HG02943 (cell line): Measurements from ENCODE around the gene SH3BP4.
"Not testable (repeated sequence)": the region's sequence is repeated elsewhere in the genome, so short reads cannot be mapped to it uniquely, and the experiment has no call there.

Source experiments
- ATAC-seq: cut with Tn5 transposase; IDR thresholded peaks from one replicate; pipeline ENCODE4 v1.9.1; 2021; ENCODE audit warnings: mild to moderate bottlenecking, low read depth, moderate library complexity; ENCODE audit not compliant: unreplicated experiment

The SH3BP4 gene

GRCh38 chr2:235051436-235052260 lies 99.8 kb downstream of the SH3BP4 start:
- no peak for ATAC-seq

DNA sequence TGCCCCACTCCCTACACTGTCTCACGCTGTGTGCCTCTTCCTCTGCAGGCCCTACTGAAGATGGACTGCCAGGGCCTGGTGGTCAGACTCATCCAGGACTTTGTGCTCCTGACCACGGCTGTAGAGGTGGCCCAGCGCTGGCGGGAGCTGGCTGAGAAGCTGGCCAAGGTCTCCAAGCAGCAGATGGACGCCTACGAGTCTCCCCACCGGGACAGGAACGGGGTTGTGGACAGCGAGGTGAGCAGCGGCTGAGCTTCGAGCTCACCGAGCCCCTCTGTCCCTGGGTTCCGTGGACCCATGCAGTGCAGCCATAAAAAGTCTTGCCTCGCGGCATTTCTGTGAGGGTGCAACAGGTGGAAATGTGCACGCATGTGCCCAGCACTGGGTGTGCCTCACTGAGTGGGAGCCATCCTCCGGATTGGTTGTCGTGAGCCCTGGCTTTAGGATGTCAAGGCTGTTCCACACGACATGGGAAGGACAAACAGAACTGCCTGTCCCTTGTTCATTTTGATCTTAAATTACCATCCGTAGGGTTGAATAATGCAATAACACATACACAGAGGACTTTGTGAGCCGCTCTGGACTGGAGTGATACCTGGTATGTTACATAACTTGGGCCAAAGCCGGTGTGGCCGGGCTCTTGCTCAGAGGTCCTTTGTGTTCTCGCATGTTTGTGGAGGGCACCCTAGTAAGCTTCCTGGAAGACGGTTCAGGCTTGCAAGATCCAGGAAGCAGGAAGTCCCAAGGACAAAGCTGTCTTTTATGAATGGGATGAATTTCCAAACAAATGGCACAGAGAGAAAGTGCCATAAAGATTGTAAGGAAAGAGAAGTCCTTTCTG lies 100.9 kb downstream of the SH3BP4 start:
- no peak for ATAC-seq

DNA sequence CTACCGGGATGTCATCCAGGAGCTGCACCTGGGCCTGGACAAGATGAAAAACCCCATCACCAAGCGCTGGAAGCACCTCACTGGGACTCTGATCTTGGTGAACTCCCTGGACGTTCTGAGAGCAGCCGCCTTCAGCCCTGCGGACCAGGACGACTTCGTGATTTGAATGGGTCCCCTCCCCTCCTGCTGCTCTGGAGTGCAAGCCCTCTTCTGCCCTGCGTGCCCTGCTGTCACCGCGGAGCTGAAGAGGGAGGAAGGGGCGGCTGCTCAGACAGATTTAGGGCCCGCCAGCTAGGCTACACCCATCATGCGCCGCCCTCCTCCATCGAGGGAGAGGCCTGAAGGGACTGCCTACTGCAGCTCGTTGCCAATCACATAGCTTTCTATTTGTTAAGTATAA lies 101.8 kb downstream of the SH3BP4 start:
- ATAC-seq: no peak

GRCh38 chr2:235054475-235054874 lies 102.7 kb downstream of the SH3BP4 start:
- no peak for ATAC-seq

- no peak for ATAC-seq
Measured at GRCh38 chr2:235054919-235055318, 103.1 kb downstream of the SH3BP4 start.

DNA sequence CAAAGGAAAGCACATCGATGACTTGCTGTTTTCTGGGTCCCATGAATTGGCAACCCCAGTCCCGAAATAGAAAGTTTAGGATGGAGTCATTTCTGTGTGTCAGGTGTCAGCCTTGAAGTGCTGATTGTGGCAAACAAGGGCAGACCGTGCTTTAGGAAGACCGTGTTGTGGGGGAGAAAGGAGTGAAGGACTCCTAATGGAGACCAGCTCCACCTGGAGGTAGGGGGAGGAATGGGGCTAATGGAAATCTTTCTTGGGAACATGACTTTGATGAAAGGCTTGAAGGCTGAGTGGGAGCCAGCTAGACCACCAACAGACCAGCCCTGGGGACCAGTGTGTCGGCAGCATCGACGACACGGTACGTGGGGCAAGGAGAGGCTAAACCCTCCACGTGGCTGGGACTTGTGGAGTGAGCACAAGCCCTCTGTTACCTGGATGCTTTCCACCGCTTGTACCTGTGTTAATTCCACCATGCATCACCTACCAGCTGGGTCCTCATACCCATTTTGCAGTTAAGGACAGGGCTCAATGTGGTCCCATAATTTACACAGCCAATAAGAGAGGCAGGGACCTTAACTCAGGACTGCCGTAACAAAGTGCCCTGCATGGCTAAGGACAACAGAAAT lies 104.2 kb downstream of the SH3BP4 start:
- no peak for ATAC-seq

- no peak for ATAC-seq
Measured at GRCh38 chr2:235056768-235057167, 105.0 kb downstream of the SH3BP4 start.

DNA sequence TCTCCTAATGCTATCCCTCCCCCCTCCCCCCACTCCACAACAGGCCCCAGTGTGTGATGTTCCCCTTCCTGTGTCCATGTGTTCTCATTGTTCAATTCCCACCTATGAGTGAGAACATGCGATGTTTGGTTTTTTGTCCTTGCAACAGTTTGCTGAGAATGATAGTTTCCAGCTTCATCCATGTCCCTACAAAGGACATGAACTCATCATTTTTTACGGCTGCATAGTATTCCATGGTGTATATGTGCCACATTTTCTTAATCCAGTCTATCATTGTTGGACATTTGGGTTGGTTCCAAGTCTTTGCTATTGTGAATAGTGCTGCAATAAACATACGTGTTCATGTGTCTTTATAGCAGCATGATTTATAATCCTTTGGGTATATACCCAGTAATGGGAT lies 105.8 kb downstream of the SH3BP4 start:
- not testable (repeated sequence) for ATAC-seq

GRCh38 chr2:235059161-235059560 lies 107.3 kb downstream of the SH3BP4 start:
- no peak for ATAC-seq

DNA sequence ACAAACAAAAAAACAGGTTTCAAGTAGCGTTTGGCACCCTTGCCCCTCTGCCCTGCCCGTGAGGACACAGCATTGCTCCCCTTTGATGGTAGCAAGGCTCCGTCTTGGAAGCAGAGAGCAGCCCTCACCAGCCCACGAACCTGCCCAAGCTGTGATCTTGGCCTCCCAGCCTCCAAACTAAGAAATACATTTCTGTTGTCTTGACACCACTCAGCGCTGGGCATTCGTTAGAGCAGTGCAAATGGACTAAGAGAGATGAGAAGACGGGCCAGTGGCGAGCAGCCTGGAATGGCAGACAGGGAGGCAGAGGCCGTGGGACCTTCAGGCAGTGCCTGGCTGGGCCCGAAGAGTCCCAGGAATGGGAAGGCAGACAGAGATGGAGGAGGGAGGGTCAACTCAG lies 109.8 kb downstream of the SH3BP4 start:
- no peak for ATAC-seq

DNA sequence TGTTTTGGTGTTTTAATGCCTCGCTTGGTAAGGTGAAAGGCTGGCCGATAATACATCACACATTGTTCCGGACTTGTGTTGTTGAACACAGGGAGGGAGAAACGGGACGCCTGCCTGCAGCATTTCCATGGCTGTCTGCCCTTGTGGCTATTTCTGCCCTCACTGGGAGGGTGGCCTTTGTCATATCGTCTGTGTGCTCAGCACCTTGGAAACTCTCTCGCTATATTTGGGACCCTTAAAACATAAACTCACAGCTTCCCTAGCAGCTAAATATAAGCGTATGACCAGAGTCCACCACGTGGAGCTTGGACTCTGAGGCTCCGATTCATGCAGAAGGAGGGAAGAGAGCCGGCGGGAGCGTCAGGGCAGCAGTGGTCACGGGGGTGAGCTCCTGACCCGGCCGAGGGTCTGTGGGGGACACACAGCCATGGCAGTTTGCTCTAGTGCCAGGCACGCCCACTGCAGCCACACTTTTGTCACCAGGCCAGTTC lies 111.7 kb downstream of the SH3BP4 start:
- ATAC-seq: no peak

DNA sequence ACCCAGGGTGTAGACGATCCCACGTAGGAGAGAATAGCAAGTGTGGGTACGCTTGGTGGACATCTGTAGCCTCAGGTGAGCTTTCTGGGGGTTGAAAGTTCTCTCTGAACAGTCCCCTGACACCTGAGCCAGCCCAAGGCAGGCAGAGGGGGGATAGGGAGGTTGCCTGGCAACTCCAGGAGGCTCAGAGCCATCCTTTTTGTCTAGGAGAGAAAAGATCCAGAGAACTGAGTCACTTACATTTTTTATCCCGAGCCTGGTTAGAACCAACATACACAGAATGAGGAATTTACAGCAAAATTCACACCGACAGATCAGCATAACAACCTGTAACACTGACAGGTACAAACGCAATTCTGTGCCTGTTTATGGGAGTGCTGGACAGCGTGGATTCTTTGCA lies 113.2 kb downstream of the SH3BP4 start:
- ATAC-seq: no peak

DNA sequence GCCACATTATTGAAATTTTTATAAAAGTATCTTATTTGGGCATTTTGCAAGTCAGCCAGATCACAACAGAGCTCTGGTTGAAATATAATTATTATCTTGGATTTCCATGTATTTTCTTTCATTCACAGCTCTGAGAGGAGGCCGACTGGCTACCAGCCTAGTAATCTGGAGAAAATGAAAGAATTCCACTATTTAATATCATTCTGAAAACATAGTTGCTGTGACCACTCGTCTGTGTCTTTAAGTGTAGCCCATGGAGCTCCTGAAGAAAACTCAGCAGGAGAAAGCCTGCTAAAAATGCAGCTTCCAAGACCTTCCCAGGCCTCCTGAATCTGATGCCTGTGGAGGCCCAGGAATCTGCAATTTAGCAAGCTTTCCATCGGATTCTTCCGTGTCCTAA lies 114.7 kb downstream of the SH3BP4 start:
- ATAC-seq: no peak

GRCh38 chr2:235066895-235067294 lies 115.1 kb downstream of the SH3BP4 start:
- ATAC-seq: no peak

- ATAC-seq: no peak
Measured at GRCh38 chr2:235068701-235069100, 116.9 kb downstream of the SH3BP4 start.

- ATAC-seq: no peak
Measured at GRCh38 chr2:235070063-235070706, 118.4 kb downstream of the SH3BP4 start.

DNA sequence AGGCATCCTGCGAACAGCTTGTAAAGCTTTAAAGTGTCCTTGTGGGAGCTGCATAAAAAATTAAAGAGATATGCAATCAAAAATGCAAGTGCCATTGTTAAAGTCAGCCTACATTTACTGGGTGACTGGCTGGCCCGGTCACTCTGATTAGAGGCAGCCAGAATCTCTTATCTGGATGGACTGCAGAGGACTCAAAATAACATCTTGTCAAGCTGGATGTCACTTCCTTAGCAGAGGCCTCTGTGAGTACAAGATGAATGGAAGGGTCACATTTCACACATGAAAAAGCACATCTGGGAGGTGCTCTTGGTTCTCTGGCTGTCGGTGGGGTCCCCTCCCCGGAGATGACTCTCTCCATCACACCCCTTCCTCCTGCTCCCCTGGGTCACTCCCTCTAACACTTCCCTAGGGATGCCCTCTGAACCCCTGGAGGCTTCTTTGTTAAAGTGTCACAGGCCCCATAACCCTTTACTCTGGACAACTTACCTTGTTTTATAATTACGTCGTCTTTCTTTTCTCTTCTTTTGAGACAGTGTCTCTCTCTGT lies 122.1 kb downstream of the SH3BP4 start:
- no peak for ATAC-seq

DNA sequence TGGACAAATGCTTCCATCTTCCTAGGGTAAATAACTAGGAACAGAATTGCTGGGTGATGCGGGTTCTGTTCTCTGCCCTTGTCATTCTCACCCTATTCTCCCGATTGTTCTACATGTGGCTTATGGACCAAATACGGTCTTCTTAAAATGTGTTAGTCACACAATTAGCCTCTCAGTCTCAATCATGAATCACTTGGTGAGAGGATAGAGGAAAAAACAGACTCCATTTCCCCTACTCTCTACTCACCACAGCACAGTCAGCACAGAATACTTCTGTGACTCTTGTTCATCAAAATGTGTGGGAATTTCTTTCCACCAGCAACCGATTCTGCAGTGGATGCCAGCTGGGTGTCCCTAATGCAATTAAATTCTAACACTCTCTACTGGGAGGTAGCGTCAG lies 125.2 kb downstream of the SH3BP4 start:
- no peak for ATAC-seq

GRCh38 chr2:235078182-235078581 lies 126.4 kb downstream of the SH3BP4 start:
- no peak for ATAC-seq

DNA sequence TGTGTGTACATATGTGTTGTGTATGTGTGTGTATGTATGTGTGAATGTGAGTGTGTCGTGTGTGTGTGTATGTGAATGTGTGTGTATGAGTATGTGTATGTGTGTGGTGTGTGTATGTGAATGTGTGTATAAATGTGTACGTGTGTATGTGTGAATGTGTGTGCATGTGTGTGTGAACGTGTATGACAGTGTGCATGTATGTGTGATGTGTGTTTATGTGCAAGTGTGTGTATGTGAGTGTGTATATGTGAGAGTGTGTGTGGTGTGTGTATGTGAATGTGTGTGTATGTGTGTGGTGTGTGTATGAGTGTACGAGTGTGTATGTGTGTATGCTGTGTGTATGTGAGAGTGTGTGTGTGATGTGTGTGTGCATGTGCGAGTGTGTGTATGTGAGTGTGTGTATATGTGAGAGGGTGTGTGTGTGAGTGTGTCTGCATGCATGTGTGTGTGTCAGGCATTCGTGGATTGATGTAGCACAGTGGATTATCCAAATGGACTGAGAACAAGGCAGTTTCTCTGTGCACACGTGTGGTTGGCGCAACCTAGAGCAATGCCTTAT lies 127.2 kb downstream of the SH3BP4 start:
- no peak for ATAC-seq
